ENCODE measurements around the gene SERPINB7.
A peak's percentile ranks its signal among the peaks of the same experiment; 100 is the strongest.

Gene SERPINB7

DNA sequence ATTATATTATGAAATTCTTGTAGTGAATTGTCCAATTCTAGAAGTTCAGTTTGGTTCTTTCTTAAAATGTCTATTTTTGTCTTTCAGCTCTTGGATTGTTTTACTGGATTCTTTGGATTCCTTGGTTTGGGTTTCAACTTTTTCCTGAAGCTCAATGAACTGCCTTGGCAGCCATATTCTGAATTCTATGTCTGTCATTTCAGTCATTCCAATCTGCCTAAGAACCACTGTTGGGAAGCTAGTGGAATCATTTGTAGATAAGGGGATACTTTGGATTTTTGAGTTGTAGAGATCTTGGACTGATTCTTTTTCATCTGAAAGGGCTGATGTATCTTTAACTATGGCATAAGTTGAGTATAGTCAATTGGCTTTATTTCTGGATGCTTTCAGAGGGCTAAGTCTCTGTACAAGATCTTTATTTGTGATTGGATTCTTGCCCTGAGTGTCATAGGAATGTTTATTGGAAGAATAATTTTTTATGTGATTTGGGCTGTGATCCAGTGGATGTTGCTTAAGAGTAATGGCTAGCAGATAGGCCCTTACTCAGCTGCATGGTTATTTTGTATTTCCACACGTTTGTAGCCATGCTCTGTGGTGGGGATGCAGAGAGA lies 42.3 kb downstream of the SERPINB7 start:
- TF ChIP-seq POLR2A (IDR thresholded peaks at IDR 0.05; ENCODE audit: low read depth, low read length) = no peak
- FAIRE-seq (no peak), DNase-seq (ENCODE audit: insufficient read length, low spot score) (no peak)

DNA sequence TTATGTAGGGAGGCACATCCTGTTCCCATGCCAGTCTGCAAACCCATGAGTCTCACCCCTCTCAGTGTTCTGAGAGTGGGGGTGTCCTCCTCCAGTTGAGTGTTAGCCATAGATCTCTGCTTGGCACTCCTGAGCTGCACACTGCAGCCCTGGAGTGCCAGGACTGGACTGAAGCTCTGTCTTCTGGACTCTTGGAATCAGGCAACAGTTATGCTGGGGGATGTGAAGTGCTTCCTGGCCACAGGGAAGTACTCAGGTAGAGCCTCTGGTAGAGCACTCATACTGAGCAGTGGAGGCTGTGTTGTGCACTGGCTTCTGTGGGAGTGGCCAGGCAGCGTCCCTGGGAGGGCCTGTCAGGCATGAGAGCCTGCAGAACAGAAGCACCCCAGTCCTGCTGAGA lies 43.0 kb downstream of the SERPINB7 start:
- no peak for FAIRE-seq
- TF ChIP-seq POLR2A (IDR thresholded peaks at IDR 0.05; ENCODE audit: low read depth, low read length) = no peak
- no peak for DNase-seq (ENCODE audit: insufficient read length, low spot score)

GRCh38 chr18:63819786-63820185 lies 44.6 kb downstream of the SERPINB7 start:
- FAIRE-seq (no peak), DNase-seq (ENCODE audit: insufficient read length, low spot score) (no peak)

GRCh38 chr18:63820694-63821093 lies 45.5 kb downstream of the SERPINB7 start:
- FAIRE-seq (no peak), DNase-seq (ENCODE audit: insufficient read length, low spot score) (no peak)
- TF ChIP-seq POLR2A (IDR thresholded peaks at IDR 0.05; ENCODE audit: low read depth, low read length) = no peak

More at GRCh38 chr18:63819786-63820185, 44.6 kb downstream of the SERPINB7 start:
- TF ChIP-seq POLR2A (IDR thresholded peaks at IDR 0.05; ENCODE audit: low read depth, low read length) = no peak

GRCh38 chr18:63823516-63824219 lies 48.5 kb downstream of the SERPINB7 start:
- FAIRE-seq = no peak
- no peak for DNase-seq (ENCODE audit: insufficient read length, low spot score)
- TF ChIP-seq POLR2A (IDR thresholded peaks at IDR 0.05; ENCODE audit: low read depth, low read length) = no peak

DNA sequence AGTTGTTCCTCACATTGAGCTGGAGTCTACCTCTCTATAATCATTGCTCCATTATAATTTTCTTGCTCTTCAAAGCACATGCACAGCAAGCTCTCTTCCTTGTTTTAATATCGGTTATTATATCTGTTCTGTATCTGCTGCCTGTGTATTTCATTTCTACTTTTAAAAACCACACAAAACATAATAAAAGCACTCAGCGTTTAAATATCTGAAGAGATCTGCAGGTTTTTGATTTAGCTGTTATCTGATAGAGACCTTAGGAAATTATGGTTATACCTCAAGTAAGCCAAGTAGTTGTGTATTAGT lies 49.0 kb downstream of the SERPINB7 start:
- no peak for TF ChIP-seq POLR2A (IDR thresholded peaks at IDR 0.05; ENCODE audit: low read depth, low read length)
- DNase-seq (ENCODE audit: insufficient read length, low spot score) (no peak), FAIRE-seq (no peak)

GRCh38 chr18:63828120-63828519 lies 52.9 kb downstream of the SERPINB7 start:
- no peak for TF ChIP-seq POLR2A (IDR thresholded peaks at IDR 0.05; ENCODE audit: low read depth, low read length)
- DNase-seq (ENCODE audit: insufficient read length, low spot score) = no peak
- no peak for FAIRE-seq

GRCh38 chr18:63828656-63829055 lies 53.4 kb downstream of the SERPINB7 start:
- FAIRE-seq = no peak
- DNase-seq (ENCODE audit: insufficient read length, low spot score) = no peak
- no peak for TF ChIP-seq POLR2A (IDR thresholded peaks at IDR 0.05; ENCODE audit: low read depth, low read length)

DNA sequence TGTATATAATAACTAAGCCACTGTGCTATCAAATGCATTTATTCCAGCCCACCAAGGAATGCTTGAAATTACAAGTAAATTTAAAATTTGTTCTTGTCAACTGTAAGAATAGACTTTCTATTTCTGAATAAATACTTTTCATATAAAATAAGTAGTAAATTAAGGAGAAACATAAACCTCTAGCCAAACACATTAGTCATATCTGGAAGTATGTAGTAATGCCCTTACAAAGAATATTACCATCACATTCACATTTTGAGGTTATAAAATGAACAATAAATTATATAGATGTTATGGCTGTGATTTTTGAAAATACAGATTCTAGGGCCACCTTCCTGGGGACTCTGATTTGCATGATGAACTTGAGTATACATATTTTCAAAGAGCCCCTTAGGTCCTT lies 54.7 kb downstream of the SERPINB7 start:
- DNase-seq (ENCODE audit: insufficient read length, low spot score) = no peak
- no peak for FAIRE-seq
- TF ChIP-seq POLR2A (IDR thresholded peaks at IDR 0.05; ENCODE audit: low read depth, low read length) = no peak

DNA sequence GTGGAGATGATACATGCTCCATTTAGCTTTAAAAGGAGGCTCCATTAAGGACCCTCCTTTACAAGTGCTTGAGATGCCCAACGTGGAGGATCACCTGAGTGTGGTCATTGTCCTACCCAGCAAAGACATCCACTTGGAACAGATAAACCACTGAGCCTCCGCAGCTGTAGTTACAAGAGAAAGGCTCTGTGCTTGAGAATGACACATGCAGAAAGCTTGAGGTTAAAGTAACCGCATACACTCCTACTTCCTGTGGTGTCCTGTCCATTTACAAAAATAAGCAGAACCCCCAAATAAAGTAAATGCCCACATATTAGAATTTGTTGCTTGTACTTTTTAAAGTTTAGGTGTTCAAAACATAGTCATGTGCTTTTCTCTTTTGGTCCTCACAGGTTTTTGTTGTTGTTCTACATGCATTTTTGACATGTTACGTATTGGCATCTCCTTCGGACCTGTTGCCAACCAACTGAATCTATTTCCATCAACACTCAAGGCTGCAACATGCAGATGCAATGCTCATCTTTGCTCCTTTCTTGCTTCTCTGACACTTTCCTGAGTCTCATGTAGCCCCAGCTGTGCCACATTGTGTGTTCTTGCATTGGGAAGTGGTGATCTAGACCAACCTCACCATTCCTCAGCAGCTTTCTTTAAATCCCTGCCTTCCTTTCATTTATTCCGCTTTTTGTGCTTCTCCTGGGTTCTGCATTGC lies 56.0 kb downstream of the SERPINB7 start:
- no peak for TF ChIP-seq POLR2A (IDR thresholded peaks at IDR 0.05; ENCODE audit: low read depth, low read length)
- FAIRE-seq = peak; percentile 90
- no peak for DNase-seq (ENCODE audit: insufficient read length, low spot score)

GRCh38 chr18:63832470-63832869 lies 57.3 kb downstream of the SERPINB7 start:
- FAIRE-seq = peak; percentile 77
- no peak for DNase-seq (ENCODE audit: insufficient read length, low spot score)
- TF ChIP-seq POLR2A (IDR thresholded peaks at IDR 0.05; ENCODE audit: low read depth, low read length) = no peak

- no peak for TF ChIP-seq POLR2A (IDR thresholded peaks at IDR 0.05; ENCODE audit: low read depth, low read length)
- FAIRE-seq = no peak
- DNase-seq (ENCODE audit: insufficient read length, low spot score) = no peak
Measured at GRCh38 chr18:63834471-63835113, 59.4 kb downstream of the SERPINB7 start.

DNA sequence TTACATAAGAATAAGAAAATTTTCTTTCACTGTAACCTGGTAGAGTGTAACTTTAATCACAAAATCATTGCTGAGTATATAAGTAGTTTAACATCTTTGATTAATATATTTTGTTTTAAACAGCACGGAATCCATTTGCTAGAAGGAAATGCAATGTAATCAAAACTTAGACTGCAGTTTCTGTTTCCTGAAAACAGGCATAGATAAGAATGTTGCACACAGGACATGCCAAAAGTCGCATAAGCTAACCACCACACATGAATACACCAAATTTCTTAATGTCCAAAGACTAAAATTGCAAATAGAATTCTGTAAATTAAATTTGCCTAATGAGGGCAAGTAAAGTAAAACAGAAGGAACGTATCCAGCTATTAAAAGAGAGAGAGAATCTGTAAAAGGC lies 61.2 kb downstream of the SERPINB7 start:
- no peak for TF ChIP-seq POLR2A (IDR thresholded peaks at IDR 0.05; ENCODE audit: low read depth, low read length)
- no peak for FAIRE-seq
- DNase-seq (ENCODE audit: insufficient read length, low spot score) = no peak

DNA sequence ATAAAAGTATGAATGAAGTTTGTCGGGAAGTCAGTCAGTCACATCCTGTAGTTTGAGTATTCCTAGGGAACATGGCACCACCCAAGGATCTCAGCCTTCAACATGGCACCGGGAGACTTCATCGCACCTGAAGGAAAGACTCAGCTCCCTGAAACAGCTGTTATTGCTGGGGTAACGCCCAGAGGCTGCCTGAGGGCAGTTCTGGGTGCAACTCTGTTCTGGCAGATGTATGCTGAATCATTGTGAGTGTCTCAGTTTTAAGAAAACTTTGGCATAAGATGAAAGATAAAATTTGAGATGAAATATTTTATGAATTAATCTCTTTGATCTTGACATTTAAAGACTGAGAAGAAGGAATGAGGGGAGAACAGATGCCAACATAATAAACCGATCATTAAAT lies 62.4 kb downstream of the SERPINB7 start:
- FAIRE-seq (no peak), DNase-seq (ENCODE audit: insufficient read length, low spot score) (no peak)

More for the DNA sequence above, 62.4 kb downstream of the SERPINB7 start:
- no peak for TF ChIP-seq POLR2A (IDR thresholded peaks at IDR 0.05; ENCODE audit: low read depth, low read length)
